Measurements from ENCODE around the gene DIO3. TPM values are rescaled to one million over a fixed set of nuclear protein-coding genes. Genes with fewer than 3 reads are reported as not detected.

The DIO3 gene
- total RNA-seq, 6 experiments from 2014 or later = not detected

GRCh38 chr14:101582294-101582693 lies 21.0 kb downstream of the DIO3 start:
- Mint-ChIP-seq H3K27ac (no peak overlapping the region), H3K9me3 (no peaks in the 10 kb centered on the region), H3K36me3 (ENCODE audit: low read depth) (no peaks in the 10 kb centered on the region), H3K4me1 (ENCODE audit: low read depth) (no peaks in the 10 kb centered on the region), H3K27me3 (ENCODE audit: insufficient read depth) (peaks cover 28% of the 10 kb centered on the region), H3K4me3 (no peak overlapping the region)
- no peak for TF ChIP-seq CTCF (IDR thresholded peaks at IDR 0.05)
- DNase-seq = no peak

DNA sequence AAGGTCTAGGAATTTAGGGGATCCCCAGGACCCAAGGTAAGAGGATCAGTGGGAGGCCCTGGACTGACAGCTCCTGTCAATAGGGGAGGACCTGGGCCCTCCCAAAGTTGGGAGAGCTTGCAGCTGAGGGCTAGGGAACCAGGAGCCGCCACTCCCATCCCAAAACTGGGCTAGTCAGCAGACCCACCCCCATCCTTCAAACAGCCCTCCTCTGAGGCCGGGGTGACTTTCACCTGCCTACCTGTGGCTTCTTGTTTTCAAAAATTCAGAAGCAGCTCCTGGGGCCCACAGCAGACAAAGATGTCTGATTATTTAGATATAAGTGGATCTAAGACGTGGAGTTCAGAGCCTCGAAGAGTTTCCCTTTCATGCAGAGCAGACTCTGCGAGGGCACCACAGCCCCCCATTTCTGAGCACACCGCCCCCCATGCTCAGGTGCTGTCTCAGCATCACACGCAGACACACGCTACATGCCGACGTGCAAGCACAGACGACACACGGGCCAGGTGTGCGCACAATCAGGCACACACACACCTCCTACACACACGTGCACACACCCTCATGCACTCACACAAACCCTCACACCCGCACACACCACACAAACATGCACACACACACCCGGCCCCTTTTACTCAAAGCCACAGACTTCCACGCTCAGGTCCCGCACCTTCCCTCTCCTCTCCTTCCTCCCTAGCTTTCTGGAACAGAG lies 21.9 kb downstream of the DIO3 start:
- Mint-ChIP-seq H3K27me3 (ENCODE audit: insufficient read depth) (peaks cover 31% of the 10 kb centered on the region), H3K36me3 (ENCODE audit: low read depth) (no peaks in the 10 kb centered on the region), H3K4me3 (no peak overlapping the region), H3K4me1 (ENCODE audit: low read depth) (no peaks in the 10 kb centered on the region), H3K9me3 (no peaks in the 10 kb centered on the region), H3K27ac (no peak overlapping the region)
- no peak for TF ChIP-seq CTCF (IDR thresholded peaks at IDR 0.05)
- no peak for DNase-seq

- Mint-ChIP-seq H3K4me3 (no peak overlapping the region), H3K27ac (no peak overlapping the region), H3K36me3 (ENCODE audit: low read depth) (no peaks in the 10 kb centered on the region), H3K4me1 (ENCODE audit: low read depth) (no peaks in the 10 kb centered on the region), H3K27me3 (ENCODE audit: insufficient read depth) (peaks cover 32% of the 10 kb centered on the region), H3K9me3 (no peaks in the 10 kb centered on the region)
- no peak for DNase-seq
- TF ChIP-seq CTCF (IDR thresholded peaks at IDR 0.05) = no peak
Observed at GRCh38 chr14:101583715-101584054, 22.4 kb downstream of the DIO3 start.

- TF ChIP-seq CTCF (IDR thresholded peaks at IDR 0.05) = no peak
- Mint-ChIP-seq H3K4me1 (ENCODE audit: low read depth) (no peaks in the 10 kb centered on the region), H3K9me3 (no peaks in the 10 kb centered on the region), H3K4me3 (peak overlapping the region; percentile 28; the same call in 1 of the 2 replicates), H3K27ac (no peak overlapping the region), H3K36me3 (ENCODE audit: low read depth) (no peaks in the 10 kb centered on the region), H3K27me3 (ENCODE audit: insufficient read depth) (peaks cover 36% of the 10 kb centered on the region)
- DNase-seq = peak; percentile 37
Observed at GRCh38 chr14:101584055-101584859, 23.0 kb downstream of the DIO3 start.

GRCh38 chr14:101585211-101585610 lies 23.9 kb downstream of the DIO3 start:
- no peak overlapping the region for H3K4me3 Mint-ChIP-seq
- no peak overlapping the region for H3K27ac Mint-ChIP-seq
- TF ChIP-seq CTCF (IDR thresholded peaks at IDR 0.05) = no peak
- DNase-seq = no peak
- no peaks in the 10 kb centered on the region for H3K9me3 Mint-ChIP-seq
- no peaks in the 10 kb centered on the region for H3K36me3 Mint-ChIP-seq (ENCODE audit: low read depth)
- H3K4me1 Mint-ChIP-seq (ENCODE audit: low read depth) = no peaks in the 10 kb centered on the region
- peaks cover 36% of the 10 kb centered on the region for H3K27me3 Mint-ChIP-seq (ENCODE audit: insufficient read depth)

Measured in HFFc6 (cell line).